Keratinocyte (primary cell): Measurements from ENCODE around the gene LY86.

Experiments used
- EZH2 ChIP-seq: IDR thresholded peaks from one replicate; pipeline ENCODE4 v1.6.1; 2012; ENCODE audit warnings: inconsistent platforms, mild to moderate bottlenecking, low read length, moderate library complexity
- TF ChIP-seq, protein P1 (sequence below), 3 experiments: IDR thresholded peaks in 1 of 3; conservative IDR thresholded peaks in 1 of 3; optimal IDR thresholded peaks in 1 of 3; 2 replicates in 2 of 3; 3 replicates in 1 of 3; pipeline versions ENCODE3 to v1.5.1; 2011; ENCODE audit warnings: low read length in 3 of 3, mild to moderate bottlenecking in 3 of 3, moderate library complexity in 2 of 3, control low read depth in 1 of 3, inconsistent platforms in 1 of 3; ENCODE audit not compliant: insufficient read depth in 2 of 3; ENCODE audit errors: extremely low read depth in 1 of 3

- TF ChIP-seq, protein P1, sequence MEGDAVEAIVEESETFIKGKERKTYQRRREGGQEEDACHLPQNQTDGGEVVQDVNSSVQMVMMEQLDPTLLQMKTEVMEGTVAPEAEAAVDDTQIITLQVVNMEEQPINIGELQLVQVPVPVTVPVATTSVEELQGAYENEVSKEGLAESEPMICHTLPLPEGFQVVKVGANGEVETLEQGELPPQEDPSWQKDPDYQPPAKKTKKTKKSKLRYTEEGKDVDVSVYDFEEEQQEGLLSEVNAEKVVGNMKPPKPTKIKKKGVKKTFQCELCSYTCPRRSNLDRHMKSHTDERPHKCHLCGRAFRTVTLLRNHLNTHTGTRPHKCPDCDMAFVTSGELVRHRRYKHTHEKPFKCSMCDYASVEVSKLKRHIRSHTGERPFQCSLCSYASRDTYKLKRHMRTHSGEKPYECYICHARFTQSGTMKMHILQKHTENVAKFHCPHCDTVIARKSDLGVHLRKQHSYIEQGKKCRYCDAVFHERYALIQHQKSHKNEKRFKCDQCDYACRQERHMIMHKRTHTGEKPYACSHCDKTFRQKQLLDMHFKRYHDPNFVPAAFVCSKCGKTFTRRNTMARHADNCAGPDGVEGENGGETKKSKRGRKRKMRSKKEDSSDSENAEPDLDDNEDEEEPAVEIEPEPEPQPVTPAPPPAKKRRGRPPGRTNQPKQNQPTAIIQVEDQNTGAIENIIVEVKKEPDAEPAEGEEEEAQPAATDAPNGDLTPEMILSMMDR (optimal IDR thresholded peaks at IDR 0.05 in 1 of 3, IDR thresholded peaks at IDR 0.05 in 1 of 3, conservative IDR thresholded peaks at IDR 0.05 in 1 of 3; ENCODE audit: extremely low read depth in 1 of 3, insufficient read depth in 2 of 3, low read length in 3 of 3), result no peak
- TF ChIP-seq EZH2, result no peak
These were observed 98.5 kb downstream of the LY86 start for GRCh38 chr6:6686748-6687601.
